GM21381 (cell line): ENCODE measurements around the gene C2orf74.
"Not testable (repeated sequence)": the region's sequence is repeated elsewhere in the genome, so short reads cannot be mapped to it uniquely, and the experiment has no call there.

Source experiments
- ATAC-seq: cut with Tn5 transposase; IDR thresholded peaks from one replicate; pipeline ENCODE4 v1.9.1; 2021; ENCODE audit warnings: mild to moderate bottlenecking, moderate library complexity; ENCODE audit not compliant: unreplicated experiment

Gene C2orf74

GRCh38 chr2:61172671-61173070 is 10.7 kb downstream of the C2orf74 start:
- no peak for ATAC-seq

- no peak for ATAC-seq
These were observed 11.1 kb downstream of the C2orf74 start for GRCh38 chr2:61173116-61173515.

GRCh38 chr2:61175036-61175435 is 13.0 kb downstream of the C2orf74 start:
- no peak for ATAC-seq

GRCh38 chr2:61176755-61177726 is 15.1 kb downstream of the C2orf74 start:
- ATAC-seq = peak; percentile 86

- ATAC-seq = peak; percentile 17
These were observed 15.9 kb downstream of the C2orf74 start for GRCh38 chr2:61177727-61178549.

GRCh38 chr2:61178603-61179545 is 16.9 kb downstream of the C2orf74 start:
- no peak for ATAC-seq

- ATAC-seq = no peak
These were observed 18.0 kb downstream of the C2orf74 start for GRCh38 chr2:61179701-61180639.

GRCh38 chr2:61180686-61181085 is 18.7 kb downstream of the C2orf74 start:
- no peak for ATAC-seq

- ATAC-seq = no peak
These were observed 19.5 kb downstream of the C2orf74 start for GRCh38 chr2:61181382-61182058.

GRCh38 chr2:61182059-61182383 is 20.0 kb downstream of the C2orf74 start:
- no peak for ATAC-seq

GRCh38 chr2:61183795-61184194 is 21.8 kb downstream of the C2orf74 start:
- no peak for ATAC-seq

GRCh38 chr2:61184263-61184662 is 22.3 kb downstream of the C2orf74 start:
- no peak for ATAC-seq

- ATAC-seq = no peak
These were observed 23.3 kb downstream of the C2orf74 start for GRCh38 chr2:61185231-61185728.

- ATAC-seq = no peak
These were observed 25.1 kb downstream of the C2orf74 start for GRCh38 chr2:61187085-61187484.

- ATAC-seq = no peak
These were observed 31.9 kb downstream of the C2orf74 start for GRCh38 chr2:61193670-61194561.

- ATAC-seq = not testable (repeated sequence)
These were observed 32.7 kb downstream of the C2orf74 start for GRCh38 chr2:61194646-61195045.

GRCh38 chr2:61196671-61197070 is 34.7 kb downstream of the C2orf74 start:
- ATAC-seq = no peak

GRCh38 chr2:61205132-61205531 is 43.1 kb downstream of the C2orf74 start:
- ATAC-seq = no peak
